SW 1271 (cell line): ENCODE results near the gene GUK1.

ENCODE experiments used
- DNase-seq, 2 experiments: peaks; one replicate each; lab custom pipeline; 2025; lab: John Stamatoyannopoulos, UW

The GUK1 gene, protein sequence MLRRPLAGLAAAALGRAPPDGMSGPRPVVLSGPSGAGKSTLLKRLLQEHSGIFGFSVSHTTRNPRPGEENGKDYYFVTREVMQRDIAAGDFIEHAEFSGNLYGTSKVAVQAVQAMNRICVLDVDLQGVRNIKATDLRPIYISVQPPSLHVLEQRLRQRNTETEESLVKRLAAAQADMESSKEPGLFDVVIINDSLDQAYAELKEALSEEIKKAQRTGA

DNA sequence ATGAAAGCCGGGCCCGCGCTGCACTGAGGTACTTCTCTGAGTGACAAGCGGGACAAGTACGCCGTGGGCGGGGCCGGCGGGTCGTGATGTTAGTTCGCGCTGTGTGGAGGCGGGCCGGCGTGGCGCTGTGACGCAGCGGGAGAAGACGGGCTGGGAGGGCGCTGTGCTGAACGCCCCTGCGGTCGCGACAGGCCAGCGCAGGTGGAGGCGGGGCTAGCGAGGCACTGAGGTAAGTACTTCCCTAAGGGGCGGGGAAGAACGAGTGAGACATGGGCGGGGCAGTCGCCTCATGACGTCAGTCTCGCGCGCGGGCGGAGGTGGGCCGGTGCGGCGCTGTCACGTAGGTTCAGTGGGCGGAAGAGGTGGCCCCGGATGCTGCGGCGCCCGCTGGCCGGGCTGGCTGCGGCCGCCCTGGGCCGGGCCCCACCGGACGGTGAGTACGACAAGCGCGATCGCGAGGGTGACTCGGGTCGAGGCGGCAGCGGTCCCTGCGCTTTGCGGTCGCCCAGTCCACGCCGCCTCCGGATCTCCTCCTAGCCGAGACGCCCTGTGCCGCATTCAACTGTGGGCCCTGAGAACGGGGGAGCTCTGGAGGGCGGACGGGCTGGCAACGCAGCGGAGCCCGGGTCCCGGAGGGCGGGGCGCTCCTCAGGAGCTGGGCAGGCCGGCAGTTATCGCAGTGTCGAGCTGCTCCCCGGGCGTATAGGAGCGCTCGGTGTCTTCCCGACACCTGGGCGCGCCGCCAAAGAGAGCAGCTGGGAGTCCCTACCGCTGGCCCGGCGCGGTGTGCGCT is at the start of gene GUK1:
Gene GUK1, plus strand, starts transcription at position 349 of the 793 bp plus-strand sequence. Its CDS starts 24 bp downstream, at position 373.
- DNase-seq: peak; percentile 90 to 96

DNA sequence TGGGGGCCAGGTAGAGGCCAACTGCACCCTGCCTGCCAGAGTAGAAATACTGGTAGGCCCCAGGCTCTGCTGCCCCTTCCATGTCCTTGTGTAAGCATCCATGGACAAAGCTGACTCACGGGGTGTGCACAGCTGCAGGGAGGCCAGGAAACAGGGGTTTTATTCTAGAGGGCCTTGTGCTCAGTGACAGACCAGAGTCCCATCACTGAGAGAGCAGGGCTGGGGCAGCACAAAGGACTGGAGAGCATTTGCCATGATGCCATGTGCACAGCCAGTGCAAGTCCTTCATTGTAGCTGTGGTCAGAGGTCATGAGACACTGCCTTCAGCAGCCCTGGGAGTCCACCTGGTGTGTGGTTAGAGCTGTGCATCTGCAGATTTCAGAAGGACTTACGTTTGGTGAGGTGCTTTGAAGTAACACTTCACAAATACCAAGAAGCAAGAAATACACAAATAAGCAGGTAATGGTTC is 49.4 kb upstream of the GUK1 start:
- no peak for DNase-seq

DNA sequence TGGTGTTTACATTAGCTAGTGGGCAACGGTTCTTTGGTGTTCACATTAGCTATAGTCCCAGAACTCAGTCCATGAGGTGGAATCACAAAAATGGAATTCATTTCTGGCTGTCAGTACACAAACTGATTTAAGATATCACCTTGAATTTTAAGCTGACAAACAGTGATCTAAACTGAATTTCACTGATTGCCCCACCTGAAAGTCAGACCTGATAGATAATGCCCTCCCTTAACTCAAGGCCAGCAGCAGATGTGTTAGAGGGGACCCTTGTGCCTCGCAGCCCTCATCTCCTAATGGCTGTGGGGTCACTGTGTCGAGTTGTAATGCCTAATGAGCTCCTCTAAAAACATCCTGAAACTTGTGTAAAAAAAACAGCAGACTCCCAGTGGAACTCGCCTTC is 49.0 kb upstream of the GUK1 start:
- DNase-seq: no peak

DNA sequence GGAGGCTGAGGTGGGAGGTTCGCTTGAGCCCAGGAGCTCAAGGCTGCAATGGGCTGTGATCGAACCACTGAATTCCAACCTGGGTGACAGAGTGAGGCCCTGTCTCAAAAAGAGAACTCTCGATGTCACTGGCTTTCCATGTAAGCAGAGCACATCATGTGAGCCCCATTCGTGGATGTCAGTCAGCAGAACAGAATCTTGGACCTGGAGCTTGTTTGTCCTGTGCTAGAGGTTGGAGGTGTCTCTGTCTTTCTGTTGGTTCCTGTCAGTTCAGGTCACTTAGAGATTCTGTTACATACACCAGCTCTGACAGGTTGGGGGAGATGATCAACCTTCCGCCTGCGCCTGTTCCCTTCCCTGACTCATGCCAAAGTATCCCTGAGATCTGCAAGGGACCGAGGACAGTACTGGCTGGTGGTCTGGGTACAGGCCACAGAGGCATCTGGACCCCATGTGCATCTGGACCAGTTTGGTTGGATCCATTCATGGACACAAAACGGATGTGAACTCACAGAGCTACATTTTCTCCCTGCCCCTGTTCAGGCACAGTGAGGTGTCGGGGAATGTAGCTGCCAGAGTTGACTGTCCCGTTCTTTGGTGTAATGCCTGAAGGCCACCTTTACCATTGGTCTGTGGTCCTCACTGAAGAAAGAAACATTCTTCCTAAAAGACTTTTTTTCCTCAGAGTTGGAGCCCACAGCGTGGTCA is 47.6 kb upstream of the GUK1 start:
- DNase-seq: no peak

DNA sequence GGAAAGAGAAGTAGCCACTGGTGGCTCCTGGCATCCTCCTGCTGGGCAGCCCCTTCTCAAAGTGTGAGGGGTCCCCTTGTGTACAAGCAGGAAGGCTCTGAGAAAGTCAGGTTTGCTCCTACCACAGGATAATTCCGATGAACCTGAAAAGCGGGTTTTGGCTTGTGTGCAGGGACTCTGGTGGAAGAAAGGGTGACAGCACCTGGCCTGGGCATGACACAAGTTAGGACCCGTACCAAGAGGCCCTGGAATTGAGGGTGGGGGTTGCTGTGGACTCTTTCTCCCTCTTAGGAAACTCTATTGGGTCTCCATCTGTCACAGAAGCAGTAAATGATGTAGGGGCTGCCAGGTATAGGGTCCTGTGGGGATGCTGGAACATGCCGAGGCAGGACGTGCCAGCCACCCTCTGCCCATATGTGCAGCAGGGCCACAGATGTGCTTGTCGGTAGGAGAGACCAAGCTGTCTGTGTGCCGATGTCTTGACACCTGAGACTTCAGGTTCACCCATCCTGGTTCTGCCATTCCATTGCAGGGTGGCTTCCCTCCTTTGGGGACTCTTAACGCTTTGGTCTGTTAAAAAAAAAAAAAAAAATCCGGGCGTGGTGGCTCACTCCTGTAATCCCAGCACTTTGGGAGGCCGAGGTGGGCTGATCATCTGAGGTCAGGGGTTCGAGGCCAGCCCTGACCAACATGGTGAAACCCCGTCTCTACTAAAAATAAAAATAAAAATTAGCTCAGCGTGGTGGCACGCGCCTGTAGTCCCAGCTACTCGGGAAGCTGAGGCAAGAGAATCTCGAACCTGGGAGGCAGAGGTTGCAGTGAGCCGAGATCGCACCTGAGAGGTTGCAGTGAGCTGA is 46.8 kb upstream of the GUK1 start:
- no peak for DNase-seq

DNA sequence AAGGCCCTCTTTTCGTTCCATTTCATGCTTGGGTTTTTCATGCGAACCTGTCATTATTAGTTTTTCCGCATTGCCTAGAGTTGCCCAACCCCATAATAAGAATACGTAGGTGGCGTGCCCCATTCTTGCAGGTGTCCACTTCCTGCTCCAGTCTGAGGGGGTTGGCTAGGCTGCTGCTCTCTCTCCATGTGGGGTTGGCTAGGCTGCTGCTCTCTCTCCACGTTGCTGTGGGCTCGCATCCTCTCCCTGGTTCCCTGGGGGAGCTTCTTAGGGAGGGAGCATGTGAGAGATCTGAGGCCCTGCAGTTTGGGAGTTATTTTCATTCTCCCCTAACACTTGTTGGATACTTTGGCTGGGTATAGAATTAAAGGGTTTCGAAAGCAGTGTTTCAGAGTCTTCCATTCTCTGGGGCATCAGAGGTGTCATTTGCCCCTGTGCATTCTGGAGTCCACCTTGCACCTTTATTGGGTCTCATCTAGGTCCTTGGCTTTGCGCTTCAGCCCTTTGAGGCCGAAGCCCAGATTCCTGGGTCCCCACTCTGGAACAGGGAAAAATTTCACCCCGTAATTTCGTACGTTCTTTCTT is 45.6 kb upstream of the GUK1 start:
- no peak for DNase-seq

DNA sequence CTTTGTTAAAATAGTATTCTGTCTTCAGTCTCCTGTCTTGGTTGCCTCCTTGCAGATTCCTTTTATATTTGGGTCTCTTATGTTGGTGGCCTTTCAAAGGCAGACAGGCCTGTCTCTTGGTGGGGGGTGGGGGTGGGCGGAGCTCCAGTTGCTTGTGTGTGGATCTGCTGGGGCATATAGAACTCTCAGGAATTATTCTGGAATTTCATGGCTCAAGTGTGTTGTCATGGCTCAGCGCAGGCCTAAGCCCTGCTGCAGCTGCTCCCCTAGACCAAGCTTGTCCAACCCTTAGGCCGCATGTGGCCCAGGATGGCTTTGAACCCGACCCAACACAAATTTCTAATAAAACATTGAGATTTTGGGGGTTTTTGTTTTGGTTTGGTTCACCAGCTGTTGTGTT is 44.9 kb upstream of the GUK1 start:
- no peak for DNase-seq

DNA sequence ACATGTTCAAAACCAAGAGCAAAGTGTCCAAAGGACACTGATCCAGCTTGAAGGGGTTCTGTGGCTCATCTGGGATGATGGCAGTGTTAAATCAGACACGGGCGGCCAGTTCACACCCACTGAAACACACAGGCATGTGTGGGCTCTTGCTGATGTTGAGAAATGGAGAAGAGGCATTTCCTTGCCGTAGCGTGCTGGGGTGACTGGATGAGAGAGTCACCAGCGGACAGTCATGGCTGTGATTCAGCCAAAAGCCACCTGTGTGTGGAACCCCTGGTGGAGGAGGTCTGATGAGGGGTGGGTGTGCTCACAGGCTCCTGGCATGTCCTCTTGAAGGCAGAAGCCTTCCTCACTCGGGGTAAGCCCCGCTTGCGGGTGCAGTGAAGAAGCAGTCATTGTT is 44.1 kb upstream of the GUK1 start:
- DNase-seq: no peak

DNA sequence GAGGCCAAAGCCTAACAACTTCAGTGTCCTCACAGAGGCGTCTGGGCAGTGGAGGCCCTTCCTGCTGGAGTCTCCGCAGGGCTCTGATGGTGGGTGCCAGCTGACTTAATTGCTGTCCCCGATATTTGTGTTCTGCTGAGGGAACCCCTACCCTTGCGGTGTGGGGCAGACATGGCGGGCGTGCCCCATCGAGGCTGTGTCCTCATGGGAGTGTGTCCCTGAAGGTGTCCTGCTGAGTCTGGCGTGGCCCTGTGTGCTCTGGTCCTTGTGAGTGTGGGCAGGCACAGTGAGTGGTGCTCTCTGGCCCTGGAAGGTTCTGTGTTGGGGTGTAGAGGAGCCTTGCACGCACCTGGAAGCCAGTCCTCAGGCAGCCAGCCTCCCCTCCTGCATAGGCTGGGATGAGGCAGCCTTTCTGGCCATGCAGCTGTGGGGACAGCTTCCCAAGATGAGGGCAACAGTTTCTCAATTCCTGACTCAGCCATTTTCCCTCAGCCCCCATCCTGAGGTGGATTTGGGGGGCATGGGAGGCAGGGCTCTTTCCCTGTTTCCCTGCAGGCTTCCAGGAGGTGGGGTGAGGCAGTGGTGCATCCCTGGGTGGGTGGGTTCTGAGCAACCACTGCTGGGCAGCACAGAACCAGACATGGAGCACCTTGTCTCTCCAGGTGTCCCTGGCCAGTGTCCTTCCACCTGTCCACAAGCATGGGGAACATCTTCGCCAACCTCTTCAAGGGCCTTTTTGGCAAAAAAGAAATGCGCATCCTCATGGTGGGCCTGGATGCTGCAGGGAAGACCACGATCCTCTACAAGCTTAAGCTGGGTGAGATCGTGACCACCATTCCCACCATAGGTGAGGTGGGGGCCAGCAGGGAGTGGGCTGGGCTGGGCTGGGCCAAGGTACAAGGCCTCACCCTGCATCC is 43.4 kb upstream of the GUK1 start:
- DNase-seq: no peak

DNA sequence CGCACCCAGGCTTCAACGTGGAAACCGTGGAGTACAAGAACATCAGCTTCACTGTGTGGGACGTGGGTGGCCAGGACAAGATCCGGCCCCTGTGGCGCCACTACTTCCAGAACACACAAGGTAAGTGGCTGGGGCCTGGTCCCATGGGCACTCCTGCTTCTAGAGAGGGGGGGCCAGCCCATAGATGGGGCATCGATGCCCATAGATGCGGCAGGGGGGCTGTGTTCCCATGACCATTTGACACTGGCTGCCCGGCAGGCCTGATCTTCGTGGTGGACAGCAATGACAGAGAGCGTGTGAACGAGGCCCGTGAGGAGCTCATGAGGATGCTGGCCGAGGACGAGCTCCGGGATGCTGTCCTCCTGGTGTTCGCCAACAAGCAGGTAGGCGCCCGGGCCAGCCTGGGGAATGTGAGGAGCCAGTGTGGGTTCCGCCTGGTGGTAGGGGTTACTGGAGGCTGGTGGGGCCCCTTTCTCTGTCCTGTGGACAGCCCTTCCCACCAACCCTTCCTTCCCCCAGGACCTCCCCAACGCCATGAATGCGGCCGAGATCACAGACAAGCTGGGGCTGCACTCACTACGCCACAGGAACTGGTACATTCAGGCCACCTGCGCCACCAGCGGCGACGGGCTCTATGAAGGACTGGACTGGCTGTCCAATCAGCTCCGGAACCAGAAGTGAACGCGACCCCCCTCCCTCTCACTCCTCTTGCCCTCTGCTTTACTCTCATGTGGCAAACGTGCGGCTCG is 42.6 kb upstream of the GUK1 start:
- DNase-seq: no peak

DNA sequence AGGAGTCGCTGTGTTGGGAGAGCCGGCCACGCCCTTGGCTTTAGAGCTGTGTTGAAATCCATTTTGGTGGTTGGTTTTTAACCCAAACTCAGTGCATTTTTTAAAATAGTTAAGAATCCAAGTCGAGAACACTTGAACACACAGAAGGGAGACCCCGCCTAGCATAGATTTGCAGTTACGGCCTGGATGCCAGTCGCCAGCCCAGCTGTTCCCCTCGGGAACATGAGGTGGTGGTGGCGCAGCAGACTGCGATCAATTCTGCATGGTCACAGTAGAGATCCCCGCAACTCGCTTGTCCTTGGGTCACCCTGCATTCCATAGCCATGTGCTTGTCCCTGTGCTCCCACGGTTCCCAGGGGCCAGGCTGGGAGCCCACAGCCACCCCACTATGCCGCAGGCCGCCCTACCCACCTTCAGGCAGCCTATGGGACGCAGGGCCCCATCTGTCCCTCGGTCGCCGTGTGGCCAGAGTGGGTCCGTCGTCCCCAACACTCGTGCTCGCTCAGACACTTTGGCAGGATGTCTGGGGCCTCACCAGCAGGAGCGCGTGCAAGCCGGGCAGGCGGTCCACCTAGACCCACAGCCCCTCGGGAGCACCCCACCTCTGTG is 41.7 kb upstream of the GUK1 start:
- DNase-seq: no peak

DNA sequence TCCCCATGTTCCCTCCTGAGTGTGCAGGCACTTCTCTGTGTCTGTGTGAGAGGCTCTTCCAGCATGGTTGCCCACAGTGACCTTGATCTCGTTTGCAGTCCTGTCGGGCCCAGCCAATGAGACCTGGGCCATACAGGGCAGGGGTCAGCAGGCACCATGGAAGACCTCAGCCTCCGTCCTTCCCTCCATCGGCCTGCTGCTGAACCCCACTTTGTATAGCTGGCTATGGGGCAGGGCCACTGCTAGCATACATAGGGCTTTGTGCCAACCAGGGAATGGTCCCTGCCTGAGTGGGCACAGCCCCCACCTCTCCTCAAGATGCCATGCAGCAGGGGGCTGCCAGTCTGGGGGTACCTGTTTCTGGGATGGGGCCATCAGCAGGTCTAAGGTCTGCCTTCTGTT is 40.7 kb upstream of the GUK1 start:
- no peak for DNase-seq

DNA sequence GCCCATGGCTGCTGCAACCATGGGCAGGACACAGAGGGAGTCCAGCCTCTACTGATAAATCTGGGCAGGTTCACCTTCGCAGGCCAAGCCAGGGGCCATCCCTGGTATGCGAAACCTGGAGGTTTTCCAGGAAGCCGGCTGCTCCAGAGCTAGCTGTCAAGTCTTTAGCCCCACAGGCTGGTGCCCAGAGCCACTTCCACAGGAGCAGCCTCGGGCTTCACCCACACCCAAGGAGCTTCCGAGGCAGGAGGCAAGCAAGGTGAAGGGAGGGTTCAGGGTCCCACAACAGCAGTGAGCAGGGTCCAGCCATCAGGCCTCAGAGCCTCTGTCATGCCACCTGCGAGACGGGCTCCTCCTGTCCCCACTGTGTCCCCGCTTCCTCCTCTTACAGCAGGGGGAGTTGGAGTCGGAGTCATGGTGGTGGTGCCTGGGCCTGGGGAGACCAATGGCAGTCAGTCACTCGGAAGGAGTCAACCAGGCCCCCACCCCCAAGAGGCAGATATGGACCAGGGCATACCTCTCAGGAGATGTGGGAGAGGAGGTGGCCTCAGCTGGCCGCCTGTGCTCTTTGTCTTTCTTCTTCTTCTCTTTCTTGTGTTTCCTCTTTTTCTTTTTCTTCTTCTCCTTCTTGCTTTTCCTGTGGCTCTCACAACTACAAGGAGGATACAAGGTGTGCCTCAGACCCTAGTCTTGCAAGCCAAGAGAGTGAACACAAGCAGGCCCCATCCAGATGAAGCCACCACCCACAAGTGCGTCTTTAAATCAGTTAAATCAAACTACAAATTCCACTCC is 39.1 kb upstream of the GUK1 start:
- DNase-seq: no peak

DNA sequence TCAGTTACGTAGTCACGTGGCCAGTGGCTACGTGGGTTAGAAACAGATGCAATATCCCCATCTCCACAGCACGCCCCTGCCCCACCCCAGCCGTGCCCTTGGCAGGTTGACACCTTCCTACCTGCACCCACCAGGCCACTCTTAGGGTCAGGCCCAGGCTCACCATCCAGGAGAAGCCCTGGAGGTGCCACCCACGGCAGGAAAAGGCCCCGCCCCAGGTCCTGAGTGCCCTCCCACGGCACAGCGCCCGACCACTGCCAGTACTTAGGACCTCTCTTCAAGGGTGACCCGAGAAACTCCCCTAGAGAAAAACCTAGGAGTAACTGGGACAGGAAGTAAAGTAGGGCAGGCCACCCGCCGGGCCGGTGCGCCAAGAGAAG is 38.5 kb upstream of the GUK1 start:
- DNase-seq: no peak

DNA sequence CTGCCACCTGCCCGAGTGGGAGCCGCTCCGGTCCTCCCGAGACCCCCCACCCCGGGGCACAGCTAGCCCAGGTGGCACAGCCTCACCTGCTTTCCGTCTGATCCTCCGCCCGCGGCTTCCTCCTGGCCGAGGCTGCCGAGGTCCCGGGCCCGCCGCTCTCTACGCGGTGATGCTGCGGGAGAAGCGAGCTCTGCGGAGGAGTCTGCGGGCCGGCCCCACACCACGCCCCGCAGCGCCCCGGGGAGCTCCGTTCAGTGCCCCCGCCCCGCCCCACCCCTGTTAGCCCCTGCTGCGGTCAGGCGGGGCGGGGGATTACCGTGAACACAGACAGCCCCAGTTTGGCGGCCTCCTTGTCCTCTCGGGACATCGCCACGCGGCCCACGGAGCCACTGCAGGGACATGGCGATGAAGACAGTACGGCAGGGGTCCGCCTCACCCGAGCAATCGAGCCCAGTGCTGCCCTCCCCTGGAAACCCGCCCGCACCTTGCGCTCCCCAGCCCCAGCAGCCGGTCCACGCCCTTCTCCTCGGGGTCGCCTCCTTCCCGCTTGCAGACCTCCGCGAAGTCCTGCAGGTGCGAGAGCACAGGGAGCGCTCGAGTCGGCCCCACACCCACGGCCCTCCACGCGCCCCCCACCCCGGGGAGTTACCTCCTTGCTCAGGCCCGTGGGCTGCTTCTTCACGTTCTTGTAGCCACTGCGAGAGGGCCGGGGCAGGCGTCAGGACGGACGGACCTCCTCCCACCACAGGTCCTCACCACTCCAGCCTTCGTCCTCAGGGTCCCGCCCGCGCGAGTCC is 37.9 kb upstream of the GUK1 start:
- peak in 1 of 2 experiments; percentile 5 for DNase-seq

DNA sequence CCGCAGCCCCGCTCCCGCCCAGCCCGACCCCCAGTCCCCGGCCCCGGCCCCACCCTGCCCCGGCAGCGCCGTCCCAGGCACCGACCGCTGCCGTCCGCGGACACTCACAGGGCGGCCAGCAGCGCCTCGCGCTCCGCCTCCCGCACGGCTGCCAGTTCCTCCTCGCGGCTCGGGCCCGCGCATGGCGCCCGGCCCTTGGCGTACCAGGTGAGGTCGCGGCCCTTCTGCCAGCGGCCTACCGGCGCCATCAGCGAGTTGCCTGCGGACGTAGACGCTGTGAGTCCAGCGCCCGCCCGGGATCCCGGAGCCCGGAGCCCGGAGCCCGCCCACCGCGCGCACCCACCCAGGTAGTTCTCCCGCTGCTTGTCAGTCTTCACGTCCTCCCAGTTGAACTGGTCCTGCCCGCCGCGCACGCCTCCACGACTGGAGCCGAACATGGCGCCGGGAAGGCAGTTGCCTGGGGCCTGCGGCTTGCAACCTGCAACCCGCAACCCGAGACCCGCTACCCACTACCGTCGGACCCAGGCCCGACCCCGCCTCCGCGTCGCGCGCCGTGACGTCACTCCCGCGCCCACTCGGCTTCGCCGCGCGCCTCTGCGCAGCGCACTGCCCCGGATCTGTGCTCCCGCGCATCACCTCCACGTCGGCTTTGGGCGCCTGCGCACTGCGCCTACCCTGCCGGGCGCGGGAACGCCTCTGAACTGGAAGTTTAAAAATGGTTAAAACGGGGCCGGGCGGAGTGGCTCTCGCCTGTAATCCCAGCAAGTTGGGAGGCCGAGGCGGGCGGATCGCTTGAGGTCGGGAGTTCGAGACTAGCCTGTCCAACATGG is 37.1 kb upstream of the GUK1 start, which contains the start of gene C1orf35:
Gene C1orf35, minus strand, starts transcription at position 535 of the 830 bp plus-strand sequence. Its CDS starts 98 bp downstream, at position 437.
- DNase-seq: peak; percentile 66 to 76
